IPS-11a (cell line): ENCODE results near the gene NAA38.

Experiments
- H3K4me3 ChIP-seq: one replicate; pipeline ENCODE4 v1.5.1; 2013; ENCODE audit warnings: low read depth, low read length, control low read depth

NAA38 gene

GRCh38 chr17:7841915-7842379 is 15.4 kb downstream of the NAA38 start:
- peak overlapping the region; percentile 69 for H3K4me3 ChIP-seq

GRCh38 chr17:7841396-7841914 is 15.9 kb downstream of the NAA38 start:
- H3K4me3 ChIP-seq, result peak overlapping the region; percentile 69

GRCh38 chr17:7840875-7841274 is 16.5 kb downstream of the NAA38 start:
- H3K4me3 ChIP-seq, result peak overlapping the region; percentile 69

GRCh38 chr17:7840441-7840840 is 16.9 kb downstream of the NAA38 start:
- H3K4me3 ChIP-seq, result no peak overlapping the region

- no peak overlapping the region for H3K4me3 ChIP-seq
These were observed 17.5 kb downstream of the NAA38 start for GRCh38 chr17:7839876-7840261.

GRCh38 chr17:7839190-7839875 is 18.0 kb downstream of the NAA38 start:
- no peak overlapping the region for H3K4me3 ChIP-seq

GRCh38 chr17:7838090-7839075 is 19.0 kb downstream of the NAA38 start:
- no peak overlapping the region for H3K4me3 ChIP-seq

- no peak overlapping the region for H3K4me3 ChIP-seq
These were observed 19.8 kb downstream of the NAA38 start for GRCh38 chr17:7837408-7838088.

GRCh38 chr17:7836596-7837407 is 20.6 kb downstream of the NAA38 start:
- peak overlapping the region; percentile 65 for H3K4me3 ChIP-seq

GRCh38 chr17:7835814-7836595 is 21.4 kb downstream of the NAA38 start:
- H3K4me3 ChIP-seq, result peak overlapping the region; percentile 65

GRCh38 chr17:7834957-7835813 is 22.2 kb downstream of the NAA38 start:
- H3K4me3 ChIP-seq, result peak overlapping the region; percentile 65

GRCh38 chr17:7834542-7834956 is 22.8 kb downstream of the NAA38 start:
- peak overlapping the region; percentile 52 for H3K4me3 ChIP-seq

GRCh38 chr17:7833795-7834541 is 23.4 kb downstream of the NAA38 start, which contains the start of gene KDM6B:
TSS of gene KDM6B (plus strand) at chr17:7834217. CDS start at chr17:7845555, 11,338 bp downstream.
- H3K4me3 ChIP-seq, result peak within 1 kb of the TSS; percentile 70

- H3K4me3 ChIP-seq, result peak overlapping the region; percentile 70
These were observed 24.2 kb downstream of the NAA38 start for GRCh38 chr17:7833011-7833794.

GRCh38 chr17:7832431-7832830 is 24.9 kb downstream of the NAA38 start:
- no peak overlapping the region for H3K4me3 ChIP-seq

GRCh38 chr17:7831233-7831632 is 26.1 kb downstream of the NAA38 start:
- H3K4me3 ChIP-seq, result no peak overlapping the region

- no peak overlapping the region for H3K4me3 ChIP-seq
These were observed 26.7 kb downstream of the NAA38 start for GRCh38 chr17:7830616-7831015.
